Measurements from ENCODE around the gene ACSL6.

ACSL6 gene

GRCh38 chr5:131944702-131945550 lies 66.5 kb downstream of the ACSL6 start:
- H3K27ac ChIP-seq, result no peak overlapping the region
- TF ChIP-seq, protein P1, sequence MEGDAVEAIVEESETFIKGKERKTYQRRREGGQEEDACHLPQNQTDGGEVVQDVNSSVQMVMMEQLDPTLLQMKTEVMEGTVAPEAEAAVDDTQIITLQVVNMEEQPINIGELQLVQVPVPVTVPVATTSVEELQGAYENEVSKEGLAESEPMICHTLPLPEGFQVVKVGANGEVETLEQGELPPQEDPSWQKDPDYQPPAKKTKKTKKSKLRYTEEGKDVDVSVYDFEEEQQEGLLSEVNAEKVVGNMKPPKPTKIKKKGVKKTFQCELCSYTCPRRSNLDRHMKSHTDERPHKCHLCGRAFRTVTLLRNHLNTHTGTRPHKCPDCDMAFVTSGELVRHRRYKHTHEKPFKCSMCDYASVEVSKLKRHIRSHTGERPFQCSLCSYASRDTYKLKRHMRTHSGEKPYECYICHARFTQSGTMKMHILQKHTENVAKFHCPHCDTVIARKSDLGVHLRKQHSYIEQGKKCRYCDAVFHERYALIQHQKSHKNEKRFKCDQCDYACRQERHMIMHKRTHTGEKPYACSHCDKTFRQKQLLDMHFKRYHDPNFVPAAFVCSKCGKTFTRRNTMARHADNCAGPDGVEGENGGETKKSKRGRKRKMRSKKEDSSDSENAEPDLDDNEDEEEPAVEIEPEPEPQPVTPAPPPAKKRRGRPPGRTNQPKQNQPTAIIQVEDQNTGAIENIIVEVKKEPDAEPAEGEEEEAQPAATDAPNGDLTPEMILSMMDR (conservative IDR thresholded peaks at IDR 0.05), result no peak

DNA sequence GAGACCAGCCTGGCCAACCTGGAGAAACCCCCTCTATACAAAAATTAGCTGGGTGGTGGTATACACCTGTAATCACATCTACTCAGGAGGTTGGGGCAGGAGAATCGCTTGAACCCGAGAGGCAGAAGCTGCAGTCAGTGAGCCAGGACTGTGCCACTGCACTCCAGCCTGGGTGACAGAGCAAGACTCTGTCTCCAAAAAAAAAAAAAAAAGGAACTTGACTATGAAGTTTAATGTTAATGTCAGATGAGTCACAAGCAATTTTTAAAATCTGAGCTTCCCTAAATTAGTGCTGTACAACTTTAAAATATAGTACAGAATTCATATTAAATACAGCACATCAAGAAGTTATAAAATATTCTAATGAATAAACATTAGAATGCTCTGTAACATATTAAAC lies 67.5 kb downstream of the ACSL6 start:
- H3K27ac ChIP-seq, result no peak overlapping the region
- TF ChIP-seq, protein P1 (conservative IDR thresholded peaks at IDR 0.05), result no peak

- TF ChIP-seq, protein P1 (conservative IDR thresholded peaks at IDR 0.05), result no peak
- H3K27ac ChIP-seq, result no peak overlapping the region
Measured at GRCh38 chr5:131942016-131942415, 69.4 kb downstream of the ACSL6 start.

DNA sequence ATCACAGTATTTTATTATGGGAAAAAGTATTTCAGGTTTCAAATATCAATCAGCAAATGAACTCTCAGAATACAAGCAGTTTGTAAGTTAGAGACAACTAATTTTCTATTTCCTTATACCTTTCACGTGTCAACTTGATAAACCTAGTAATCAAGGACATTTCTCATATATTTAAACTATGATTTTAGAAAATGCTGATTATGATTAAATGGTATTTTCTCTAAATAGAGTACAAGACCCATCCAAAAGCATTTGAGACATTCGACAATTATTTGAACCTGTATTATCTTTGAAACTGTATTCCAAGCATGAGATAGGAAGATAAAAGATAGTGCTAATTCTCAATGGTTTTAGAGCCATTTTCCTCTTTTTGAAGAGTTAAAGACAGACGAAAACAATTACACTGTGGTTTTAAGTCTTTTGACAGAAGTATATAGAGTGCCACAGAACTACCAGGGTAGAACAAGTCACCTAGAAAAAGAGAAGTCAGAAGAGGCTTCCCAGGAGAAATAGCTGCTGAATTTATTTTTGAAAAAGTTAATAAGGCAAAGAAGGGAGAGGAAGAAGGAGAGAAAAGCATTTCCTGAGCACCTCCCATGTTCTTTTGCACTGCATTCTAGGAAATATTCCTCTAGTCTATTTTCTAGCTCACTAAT lies 71.6 kb downstream of the ACSL6 start:
- no peak overlapping the region for H3K27ac ChIP-seq
- TF ChIP-seq, protein P1 (conservative IDR thresholded peaks at IDR 0.05), result no peak

- H3K27ac ChIP-seq, result no peak overlapping the region
- TF ChIP-seq, protein P1 (conservative IDR thresholded peaks at IDR 0.05), result no peak
Measured at GRCh38 chr5:131932235-131932634, 79.2 kb downstream of the ACSL6 start.

DNA sequence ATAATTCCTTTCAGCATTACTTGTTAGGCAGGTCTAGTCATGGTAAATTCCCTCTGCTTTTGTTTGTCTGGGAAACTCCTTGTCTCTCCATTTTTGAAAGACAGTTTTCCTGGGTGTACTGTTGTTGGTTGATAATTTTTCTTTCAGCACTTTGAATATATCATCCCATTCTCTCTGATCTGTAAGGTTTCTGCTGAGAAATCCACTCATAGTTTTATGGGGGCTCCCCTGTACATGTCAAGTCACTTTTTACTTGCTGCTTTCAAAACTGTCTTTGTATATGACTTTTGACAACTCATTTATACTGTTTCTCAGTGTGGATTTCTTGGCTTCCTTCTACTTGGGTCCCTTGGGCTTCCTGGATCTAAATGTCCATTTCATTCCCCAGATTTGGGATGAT lies 82.5 kb downstream of the ACSL6 start:
- TF ChIP-seq, protein P1 (conservative IDR thresholded peaks at IDR 0.05), result no peak
- H3K27ac ChIP-seq, result no peak overlapping the region

- TF ChIP-seq, protein P1 (conservative IDR thresholded peaks at IDR 0.05), result no peak
- H3K27ac ChIP-seq, result no peak overlapping the region
Measured at GRCh38 chr5:131926168-131926567, 85.3 kb downstream of the ACSL6 start.

Data from VCaP (cell line).